ENCODE measurements around the gene ARID5B. TPM values are rescaled to one million over a fixed set of nuclear protein-coding genes. Genes with fewer than 3 reads are reported as not detected.

The ARID5B gene
- total RNA-seq, 3 donors from 2014 or later: 21.9 to 34.1 (median 22.4) TPM

DNA sequence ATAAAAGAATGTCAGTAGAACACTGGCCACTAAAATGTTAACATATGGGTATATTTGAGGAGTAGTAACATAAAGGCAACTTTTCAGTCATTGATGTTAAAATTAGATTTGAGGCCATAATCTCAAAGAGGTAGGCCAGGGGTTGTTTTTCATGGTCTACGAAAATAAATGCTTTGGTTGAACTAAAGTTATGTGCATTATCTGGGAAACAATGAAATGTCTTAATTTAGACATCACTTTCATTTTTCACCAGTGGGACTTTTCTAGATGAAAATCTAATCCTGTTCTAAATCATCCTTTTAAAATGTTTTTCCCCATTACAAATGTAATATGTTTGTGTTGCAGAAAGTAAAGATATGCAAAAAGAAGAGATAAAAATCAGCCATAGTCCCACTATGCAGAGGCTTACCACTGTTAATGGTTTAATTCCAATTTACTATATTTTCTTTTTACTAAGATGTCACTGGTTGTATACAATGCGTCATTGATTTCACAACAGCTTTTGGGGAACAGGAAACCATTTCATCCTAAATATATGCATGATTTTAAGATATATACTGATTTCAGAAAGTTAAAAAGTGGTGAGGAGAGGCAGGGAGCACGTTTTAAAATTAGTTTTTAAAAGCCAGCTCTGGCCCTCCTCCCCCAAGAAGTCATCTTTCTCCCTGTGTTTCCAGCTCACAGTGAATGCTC is 64.3 kb downstream of the ARID5B start:
- Histone ChIP-seq H3K9me3 (no peaks in the 10 kb centered on the region), H3K36me3 (ENCODE audit: low read depth) (no peaks in the 10 kb centered on the region), H3K4me1 (ENCODE audit: low read depth) (peaks cover 18% of the 10 kb centered on the region), H3K4me3 (no peak overlapping the region)
- ATAC-seq (no peak), DNase-seq (no peak)
- intact Hi-C loops (cut with DNase I, micrococcal nuclease): no loop called here
- TF ChIP-seq, protein P1, sequence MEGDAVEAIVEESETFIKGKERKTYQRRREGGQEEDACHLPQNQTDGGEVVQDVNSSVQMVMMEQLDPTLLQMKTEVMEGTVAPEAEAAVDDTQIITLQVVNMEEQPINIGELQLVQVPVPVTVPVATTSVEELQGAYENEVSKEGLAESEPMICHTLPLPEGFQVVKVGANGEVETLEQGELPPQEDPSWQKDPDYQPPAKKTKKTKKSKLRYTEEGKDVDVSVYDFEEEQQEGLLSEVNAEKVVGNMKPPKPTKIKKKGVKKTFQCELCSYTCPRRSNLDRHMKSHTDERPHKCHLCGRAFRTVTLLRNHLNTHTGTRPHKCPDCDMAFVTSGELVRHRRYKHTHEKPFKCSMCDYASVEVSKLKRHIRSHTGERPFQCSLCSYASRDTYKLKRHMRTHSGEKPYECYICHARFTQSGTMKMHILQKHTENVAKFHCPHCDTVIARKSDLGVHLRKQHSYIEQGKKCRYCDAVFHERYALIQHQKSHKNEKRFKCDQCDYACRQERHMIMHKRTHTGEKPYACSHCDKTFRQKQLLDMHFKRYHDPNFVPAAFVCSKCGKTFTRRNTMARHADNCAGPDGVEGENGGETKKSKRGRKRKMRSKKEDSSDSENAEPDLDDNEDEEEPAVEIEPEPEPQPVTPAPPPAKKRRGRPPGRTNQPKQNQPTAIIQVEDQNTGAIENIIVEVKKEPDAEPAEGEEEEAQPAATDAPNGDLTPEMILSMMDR (IDR thresholded peaks at IDR 0.05): no peak

DNA sequence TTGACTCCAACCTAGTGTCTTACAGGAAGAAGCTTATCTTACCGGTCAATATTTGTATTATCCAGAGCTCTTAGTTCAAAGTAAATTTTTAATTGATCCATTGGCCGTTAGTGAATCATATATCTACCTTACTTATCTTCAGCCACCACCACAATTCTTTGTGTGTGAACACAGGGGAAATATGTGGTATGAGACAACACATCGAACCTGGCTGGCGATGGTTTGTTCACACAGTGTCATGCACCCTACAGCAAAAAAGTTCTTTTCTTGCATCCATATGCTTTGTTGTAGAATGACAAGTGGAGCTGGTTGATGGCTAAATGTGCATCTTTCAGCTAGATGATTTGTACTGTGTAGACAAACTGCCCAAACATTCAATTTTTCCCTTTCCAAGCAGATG is 65.8 kb downstream of the ARID5B start:
- Histone ChIP-seq H3K36me3 (ENCODE audit: low read depth) (no peaks in the 10 kb centered on the region), H3K4me3 (no peak overlapping the region), H3K4me1 (ENCODE audit: low read depth) (peaks cover 20% of the 10 kb centered on the region), H3K9me3 (no peaks in the 10 kb centered on the region)
- TF ChIP-seq, protein P1 (IDR thresholded peaks at IDR 0.05): no peak
- ATAC-seq (no peak), DNase-seq (no peak)
- intact Hi-C loops (cut with DNase I, micrococcal nuclease): no loop called here

DNA sequence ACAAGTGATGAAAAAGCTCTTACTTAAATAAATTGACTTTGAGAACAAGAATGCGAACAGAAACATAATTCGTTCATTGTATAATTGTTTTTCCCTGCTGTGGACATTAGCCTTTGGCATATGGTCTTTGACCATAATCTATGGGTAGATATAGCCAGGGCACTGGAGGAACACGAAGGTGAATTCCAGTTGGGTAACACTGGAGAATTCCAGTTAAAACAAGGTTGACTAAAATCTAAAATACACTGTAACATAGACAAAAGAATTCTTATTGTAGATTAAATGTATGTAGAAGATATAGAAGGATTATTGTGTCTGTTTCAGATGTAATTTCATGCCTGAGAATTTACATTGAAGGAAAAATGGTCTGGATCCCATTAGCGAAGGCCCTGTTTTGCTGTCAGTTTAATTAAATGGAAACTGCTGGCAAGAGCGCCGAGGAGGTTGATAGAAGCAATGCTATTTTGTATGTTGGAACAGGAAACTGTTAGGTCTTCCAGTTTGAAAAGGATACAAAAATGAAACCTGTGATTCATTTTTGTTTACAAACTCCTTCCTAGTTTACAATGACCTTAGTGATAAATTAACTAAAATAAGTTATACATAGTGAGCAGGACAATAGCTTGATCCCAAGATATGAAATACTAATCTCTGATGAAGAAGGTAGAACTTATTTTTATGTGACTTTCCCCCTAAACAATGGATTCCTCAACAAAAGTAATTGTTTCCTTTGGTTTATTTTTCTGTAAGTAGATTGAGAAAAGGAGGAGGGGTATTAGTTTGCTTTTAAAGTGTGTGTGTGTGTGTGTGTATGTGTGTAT is 68.9 kb downstream of the ARID5B start:
- peaks cover 18% of the 10 kb centered on the region for H3K4me1 ChIP-seq (ENCODE audit: low read depth)
- intact Hi-C loops (cut with DNase I, micrococcal nuclease): no loop called here
- ATAC-seq: peak; percentile 73
- H3K36me3 ChIP-seq (ENCODE audit: low read depth): no peaks in the 10 kb centered on the region
- no peak overlapping the region for H3K4me3 ChIP-seq
- no peak for DNase-seq
- TF ChIP-seq, protein P1 (IDR thresholded peaks at IDR 0.05): no peak
- no peaks in the 10 kb centered on the region for H3K9me3 ChIP-seq

DNA sequence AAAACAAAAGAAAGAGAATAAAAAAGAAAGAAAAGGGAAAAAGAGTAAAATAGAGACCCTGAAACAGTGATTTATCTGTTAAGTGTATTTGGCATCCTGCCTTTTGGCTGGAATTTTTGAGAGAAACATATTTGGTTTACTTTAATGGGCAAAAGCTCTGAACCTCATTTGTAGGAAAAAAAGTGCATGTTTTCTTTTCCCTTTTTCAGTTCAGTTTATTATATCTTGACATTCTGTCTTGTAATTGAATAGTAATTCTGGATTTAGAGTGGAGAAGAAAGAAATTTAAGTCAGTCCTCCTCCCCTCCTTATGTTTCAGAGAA is 69.5 kb downstream of the ARID5B start:
- Histone ChIP-seq H3K4me3 (no peak overlapping the region), H3K4me1 (ENCODE audit: low read depth) (peaks cover 17% of the 10 kb centered on the region), H3K36me3 (ENCODE audit: low read depth) (no peaks in the 10 kb centered on the region), H3K9me3 (no peaks in the 10 kb centered on the region)
- TF ChIP-seq, protein P1 (IDR thresholded peaks at IDR 0.05): no peak
- DNase-seq (no peak), ATAC-seq (no peak)
- intact Hi-C loops (cut with DNase I, micrococcal nuclease): no loop called here

DNA sequence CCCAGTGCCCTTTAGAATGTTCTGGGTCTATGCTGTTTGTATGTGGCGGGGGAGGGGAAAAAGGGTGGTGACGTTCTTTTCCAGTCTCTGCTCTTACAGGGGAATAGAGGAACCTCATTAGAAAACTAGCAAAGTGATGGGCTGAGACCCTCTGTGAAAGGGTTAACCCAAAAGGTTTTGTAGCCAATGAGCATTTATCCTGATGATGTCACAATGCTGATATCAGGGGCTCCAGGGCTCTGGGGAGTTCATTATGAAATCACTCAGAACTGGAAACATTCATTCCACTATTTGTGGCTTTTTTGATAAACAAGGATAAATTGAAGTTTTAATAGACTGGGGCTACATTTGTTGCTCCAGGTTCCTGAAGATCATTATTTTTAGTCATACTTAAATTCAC is 71.7 kb downstream of the ARID5B start:
- peaks cover 13% of the 10 kb centered on the region for H3K4me1 ChIP-seq (ENCODE audit: low read depth)
- H3K4me3 ChIP-seq: no peak overlapping the region
- intact Hi-C loops (cut with DNase I, micrococcal nuclease): no loop called here
- H3K9me3 ChIP-seq: no peaks in the 10 kb centered on the region
- no peaks in the 10 kb centered on the region for H3K36me3 ChIP-seq (ENCODE audit: low read depth)
- TF ChIP-seq, protein P1 (IDR thresholded peaks at IDR 0.05): no peak
- DNase-seq (no peak), ATAC-seq (no peak)

Data from mucosa of descending colon (tissue), 3 donors.